Stimulated activated CD4-positive, alpha-beta T cell treated with anti-CD3 and anti-CD28 coated beads, Interleukin-12 subunit alpha, Interleukin-12 subunit beta, amount 100 ng/mL, for 48 hours (primary cell): Measurements from ENCODE around the gene PLPP7.

Experiments used
- DNase-seq, 3 donors: peaks; one replicate each; pipeline ENCODE4 v3.0.0-alpha.2; 2020; ENCODE audit warnings: low read depth in 2 of 3, low spot score in 1 of 3

Gene PLPP7

DNA sequence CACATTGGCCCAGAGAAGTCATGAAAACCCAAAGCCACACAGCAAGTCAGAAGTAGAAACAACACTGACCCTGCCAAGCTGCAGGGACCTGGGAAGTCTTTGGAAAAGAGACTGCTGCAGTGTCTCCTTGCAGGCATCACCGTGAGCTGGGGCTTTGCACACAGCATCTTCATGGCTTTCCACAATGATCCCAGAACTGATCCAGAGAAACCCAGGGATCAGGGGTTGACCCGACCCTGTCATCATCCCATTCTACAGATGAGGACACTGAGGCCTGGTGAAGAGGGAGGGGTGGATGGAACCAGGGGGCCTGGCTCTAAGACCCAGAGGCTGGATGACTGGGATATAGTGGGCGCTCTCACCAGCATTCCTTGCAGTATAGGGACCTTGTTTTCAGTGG lies 8.9 kb upstream of the PLPP7 start:
- no peak for DNase-seq

- DNase-seq, result no peak
These were observed 8.2 kb upstream of the PLPP7 start for GRCh38 chr9:131281119-131281965.

GRCh38 chr9:131282175-131282574 lies 7.3 kb upstream of the PLPP7 start:
- no peak for DNase-seq

GRCh38 chr9:131282688-131283422 lies 6.7 kb upstream of the PLPP7 start:
- no peak for DNase-seq

DNA sequence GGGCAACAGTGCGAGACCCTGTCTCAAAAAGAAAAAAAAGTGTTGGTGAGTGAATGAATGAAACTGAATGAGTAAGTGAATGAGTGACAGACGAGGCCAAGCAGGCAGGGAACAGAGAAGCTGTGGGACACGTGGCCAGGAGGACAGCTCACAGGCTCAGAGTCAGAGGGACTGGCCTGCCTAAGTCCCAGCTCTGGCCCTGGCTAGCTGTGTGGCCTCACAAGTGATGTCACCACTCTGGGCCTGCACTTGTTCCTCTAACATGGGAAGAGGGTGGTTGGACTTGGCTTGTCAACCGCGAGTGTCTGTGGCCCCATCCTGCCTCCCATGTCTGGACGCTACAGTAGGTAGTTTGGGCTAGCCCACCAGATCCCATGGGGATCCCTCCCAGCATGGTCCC lies 4.7 kb upstream of the PLPP7 start:
- DNase-seq, result no peak

GRCh38 chr9:131287359-131287758 lies 2.2 kb upstream of the PLPP7 start:
- no peak for DNase-seq

- DNase-seq, result no peak
These were observed 1.3 kb upstream of the PLPP7 start for GRCh38 chr9:131288217-131288616.

DNA sequence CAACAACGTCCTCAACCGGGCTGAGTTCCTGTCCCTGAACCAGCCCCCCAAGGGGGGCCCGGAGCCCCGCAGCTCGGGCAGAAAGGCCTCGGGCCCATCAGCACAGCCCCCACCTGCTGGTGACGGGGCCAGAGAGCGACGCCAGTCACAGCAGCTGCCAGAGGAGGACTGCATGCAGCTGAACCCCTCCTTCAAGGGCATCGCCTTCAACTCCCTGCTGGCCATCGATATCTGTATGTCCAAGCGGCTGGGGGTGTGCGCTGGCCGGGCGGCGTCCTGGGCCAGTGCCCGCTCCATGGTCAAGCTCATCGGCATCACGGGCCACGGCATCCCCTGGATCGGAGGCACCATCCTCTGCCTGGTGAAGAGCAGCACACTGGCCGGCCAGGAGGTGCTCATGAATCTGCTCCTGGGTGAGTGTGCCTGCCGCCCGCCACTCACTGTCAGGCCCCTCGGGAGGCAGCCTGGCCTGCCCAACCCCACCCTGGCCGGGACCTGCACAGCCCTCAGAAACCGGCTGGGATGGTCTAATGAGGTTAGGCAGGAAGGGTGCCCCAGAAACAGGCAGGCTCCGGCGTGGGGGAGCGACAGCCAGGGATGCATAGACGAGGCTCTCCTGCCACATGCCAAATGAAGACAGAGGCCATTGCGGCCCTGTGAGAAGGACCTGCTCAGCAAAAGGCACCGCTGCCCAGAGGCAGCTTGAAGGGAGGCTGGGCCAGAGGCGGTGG lies 678 bp downstream of the PLPP7 start:
- no peak for DNase-seq

DNA sequence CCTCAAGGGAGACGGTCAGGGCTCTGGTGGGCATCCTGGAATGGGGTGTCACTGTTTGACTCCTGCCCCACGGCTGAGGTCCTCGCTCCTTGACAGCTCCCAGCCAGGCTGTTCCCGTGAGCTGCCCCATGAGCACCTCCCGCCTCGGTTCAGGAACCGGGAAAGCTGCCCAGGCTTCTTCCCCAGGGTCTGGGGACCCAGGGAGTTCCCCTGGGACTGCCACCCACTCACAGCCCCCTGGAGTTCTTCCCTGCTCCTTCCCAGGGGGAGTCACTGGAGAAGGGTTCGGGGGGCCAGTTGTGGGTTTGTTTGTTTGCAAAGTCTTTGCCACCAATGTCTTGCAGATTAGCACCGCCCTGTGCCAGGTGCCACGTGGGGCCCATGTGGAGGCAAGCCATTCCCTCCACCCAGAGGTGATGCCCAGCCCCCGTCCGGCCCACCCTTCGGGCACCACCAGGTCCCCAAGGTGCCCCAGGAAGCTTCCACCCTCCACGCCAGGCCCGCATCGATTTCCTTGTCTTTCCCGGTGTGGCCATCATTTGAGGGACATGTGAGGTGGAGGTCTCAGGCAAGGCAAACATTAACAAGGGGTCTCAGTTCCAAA lies 1.3 kb downstream of the PLPP7 start:
- no peak for DNase-seq

GRCh38 chr9:131291795-131292315 lies 2.3 kb downstream of the PLPP7 start:
- no peak for DNase-seq

GRCh38 chr9:131292937-131293336 lies 3.4 kb downstream of the PLPP7 start:
- DNase-seq, result no peak

GRCh38 chr9:131296460-131296859 lies 6.9 kb downstream of the PLPP7 start:
- no peak for DNase-seq

DNA sequence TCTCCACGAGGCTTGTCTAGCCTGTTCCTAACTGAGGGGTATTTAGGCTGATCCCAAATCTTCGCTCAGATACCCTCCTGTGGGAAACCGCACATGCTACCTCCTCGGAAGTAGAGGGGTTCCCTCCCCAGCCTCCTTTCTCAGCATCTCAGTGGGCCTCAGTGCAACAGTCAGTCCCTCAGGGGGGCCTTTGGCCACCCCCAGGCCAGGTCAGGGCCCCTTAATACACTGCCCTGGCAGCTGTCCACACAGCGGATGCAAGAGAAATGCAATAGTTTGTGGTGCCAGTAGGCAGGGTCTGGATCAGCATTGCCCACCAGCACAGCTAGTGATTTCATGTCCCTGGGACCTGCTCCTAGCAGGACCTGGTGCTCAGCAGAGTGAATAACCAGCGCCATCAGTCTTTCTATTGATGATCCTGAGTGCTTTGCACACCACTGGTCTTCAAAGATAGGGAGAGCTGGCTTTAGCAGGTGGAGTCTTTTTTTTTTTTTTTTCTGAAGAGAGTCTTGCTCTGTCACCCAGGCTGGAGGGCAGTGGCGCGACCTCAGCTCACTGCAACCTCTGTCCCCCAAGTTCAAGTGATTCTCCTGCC lies 7.5 kb downstream of the PLPP7 start:
- no peak for DNase-seq

GRCh38 chr9:131297903-131298302 lies 8.4 kb downstream of the PLPP7 start:
- DNase-seq, result no peak

DNA sequence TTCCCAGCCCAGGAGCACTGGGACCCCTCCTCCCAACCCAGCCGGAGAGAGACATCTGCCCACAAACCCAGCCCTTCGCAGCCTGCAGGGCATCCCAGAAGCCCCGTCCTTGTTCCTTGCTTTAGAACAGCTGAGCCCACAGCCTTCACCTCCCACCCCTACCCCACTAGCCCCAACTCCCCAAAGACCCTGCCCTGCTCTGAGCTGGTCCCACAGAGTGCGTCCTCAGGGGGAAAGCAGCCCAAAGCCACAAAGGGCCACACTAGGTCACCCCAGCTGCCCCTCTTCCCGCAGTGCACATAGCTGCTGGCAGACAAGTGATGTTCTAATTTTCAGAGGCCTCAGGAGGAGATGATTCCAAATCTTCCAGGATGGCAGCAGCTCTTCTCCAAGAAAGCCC lies 8.8 kb downstream of the PLPP7 start:
- DNase-seq, result no peak

- no peak for DNase-seq
These were observed 9.3 kb downstream of the PLPP7 start for GRCh38 chr9:131298816-131299215.

DNA sequence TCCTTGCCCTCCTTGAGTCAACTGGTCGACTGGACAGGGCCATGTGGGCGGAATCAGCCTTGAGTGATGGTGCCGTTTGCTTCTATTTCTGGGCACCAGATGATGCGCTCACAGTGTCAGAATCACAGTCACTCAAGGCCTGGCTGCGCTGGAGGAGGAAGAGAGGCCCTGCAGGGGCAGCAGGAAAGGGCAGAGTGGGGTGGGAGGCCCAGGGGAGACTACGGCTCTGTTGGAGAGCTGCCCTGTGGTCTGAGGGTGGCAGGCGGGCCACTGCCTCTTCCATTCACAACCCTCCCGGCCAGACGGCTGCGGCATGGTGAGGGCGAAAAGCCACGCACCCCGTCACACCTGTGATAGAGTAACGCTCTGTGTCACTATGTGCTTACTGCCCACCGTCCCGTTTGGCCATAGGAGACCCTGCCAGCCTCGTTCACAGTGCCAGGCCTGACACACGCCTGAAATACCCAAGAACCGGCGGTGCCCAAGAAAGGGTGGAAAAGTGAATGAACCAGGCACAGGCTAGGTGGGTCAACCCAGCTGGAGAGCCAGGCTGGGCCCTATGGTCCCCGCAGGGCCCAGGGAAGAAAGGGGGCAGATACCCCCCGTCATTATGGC lies 9.9 kb downstream of the PLPP7 start:
- no peak for DNase-seq

GRCh38 chr9:131299961-131300347 lies 10.4 kb downstream of the PLPP7 start:
- DNase-seq, result no peak

DNA sequence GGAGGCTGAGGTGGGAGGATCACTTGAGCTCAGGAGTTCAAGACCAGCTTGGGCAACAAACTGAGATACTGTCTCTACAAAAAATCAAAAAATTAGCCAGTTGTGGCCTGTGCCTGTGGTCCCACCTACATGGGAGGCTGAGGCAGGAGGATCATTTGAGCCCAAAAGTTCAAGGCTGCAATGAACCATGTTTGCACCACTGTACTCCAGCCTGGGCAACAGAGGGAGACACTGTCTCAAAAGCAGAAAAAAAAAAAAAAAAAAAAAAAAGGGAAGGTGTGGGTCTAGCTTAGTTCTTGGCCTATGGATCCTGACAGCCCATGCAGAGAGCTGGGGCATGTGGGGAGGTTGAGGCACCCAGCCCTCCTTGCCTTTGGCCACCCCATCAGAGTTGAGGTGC lies 10.9 kb downstream of the PLPP7 start:
- no peak for DNase-seq

DNA sequence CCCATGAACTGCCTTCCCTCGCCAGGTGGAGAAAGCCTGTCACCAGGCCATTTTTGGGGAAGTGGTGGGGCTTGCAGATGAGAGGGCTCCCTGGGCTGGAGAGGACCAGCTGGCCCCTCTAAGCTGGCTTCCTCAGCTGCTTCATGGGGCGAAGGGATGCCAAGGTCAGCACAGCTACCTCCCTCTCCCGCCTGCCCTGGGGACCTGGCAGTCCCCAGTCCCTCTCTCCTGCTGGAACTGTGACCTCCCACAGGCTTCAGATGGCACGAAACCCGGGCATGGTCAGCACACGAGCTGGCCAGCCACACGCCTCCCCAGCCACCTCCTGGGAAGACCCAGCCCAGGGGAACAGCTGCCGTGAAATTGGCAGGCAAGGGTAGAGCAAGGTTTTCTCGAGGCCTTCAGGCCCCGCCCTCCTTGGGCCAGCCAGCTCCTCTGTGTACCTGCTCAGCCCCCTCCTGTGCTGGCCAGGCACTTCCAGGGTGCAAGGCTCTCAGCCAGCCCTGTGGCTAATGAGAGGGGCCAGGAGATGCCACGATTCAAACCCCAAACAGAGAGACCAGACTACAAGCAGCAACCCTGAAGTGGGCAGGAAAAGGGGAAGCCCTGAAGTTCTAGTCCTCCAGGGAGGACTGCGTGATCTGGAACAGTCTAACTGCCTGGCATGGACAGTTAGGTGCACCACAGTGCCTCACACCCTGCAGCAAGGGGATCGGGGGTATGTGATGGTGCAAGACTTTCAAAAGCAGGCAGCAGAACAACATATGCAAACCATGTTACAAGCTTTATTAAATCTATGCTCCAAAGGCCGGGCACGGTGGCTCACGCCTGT lies 12.9 kb downstream of the PLPP7 start:
- no peak for DNase-seq
